Measurements from ENCODE around the gene RAPGEF6.
"Not testable (repeated sequence)": the region's sequence is repeated elsewhere in the genome, so short reads cannot be mapped to it uniquely, and the experiment has no call there.

Gene RAPGEF6

DNA sequence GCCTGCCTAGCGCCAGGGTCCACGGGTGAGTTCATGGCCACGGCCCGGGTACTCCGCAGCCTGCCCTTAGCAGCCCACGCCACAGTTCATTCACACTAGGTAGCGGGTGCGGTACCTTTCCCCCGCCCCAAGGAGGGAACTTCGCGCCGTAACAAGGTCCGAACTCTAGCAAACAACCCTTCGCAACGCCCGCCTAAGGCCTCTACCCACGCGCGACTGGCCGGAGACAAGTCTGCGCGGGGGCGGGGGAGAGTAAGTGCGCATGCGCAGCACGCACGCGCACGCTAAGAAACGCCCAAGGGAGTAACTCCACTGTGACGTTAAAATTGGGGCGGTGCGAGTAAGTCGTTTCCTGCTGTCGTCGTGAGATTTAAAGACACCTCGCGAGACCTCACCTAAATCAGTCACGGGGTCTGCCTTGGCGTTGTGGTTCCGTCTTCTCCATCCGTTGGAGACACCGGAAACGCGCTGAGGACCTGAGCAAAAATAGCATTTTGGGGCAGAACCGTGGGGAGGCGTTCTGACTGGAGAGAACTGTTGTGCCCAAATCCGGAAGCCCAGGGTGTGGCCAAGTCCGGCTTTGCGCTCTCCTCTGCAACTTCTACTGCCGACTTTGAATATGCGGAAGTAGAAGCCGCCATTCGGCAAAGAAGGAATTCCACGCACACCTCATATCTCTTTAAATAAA is at the start of gene RAPGEF6:
Gene RAPGEF6 (minus strand): TSS at position 234 of the 688 bp plus-strand sequence. CDS start 199 bp downstream, at position 35.
- peak; percentile 79 for DNase-seq

DNA sequence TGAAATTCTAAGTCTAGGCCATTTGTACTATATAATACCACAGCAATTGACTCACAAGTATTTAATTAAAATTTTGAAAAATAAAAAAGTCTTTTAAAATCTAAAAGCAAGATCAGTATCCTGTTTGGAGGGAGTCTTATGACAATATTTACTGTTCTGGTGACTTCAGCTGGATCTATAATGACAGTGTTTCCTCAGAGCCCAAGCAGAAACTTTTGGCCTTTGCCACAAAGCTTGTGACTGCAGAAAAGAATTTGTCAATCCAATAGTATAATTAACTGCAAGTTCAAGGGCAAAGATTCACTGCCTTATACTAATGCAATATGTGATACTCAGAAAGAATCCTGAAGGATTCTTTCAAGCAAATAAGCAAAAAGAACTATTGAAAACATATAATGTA is 49.6 kb upstream of the RAPGEF6 start:
- no peak for DNase-seq

- DNase-seq = no peak
These were observed 49.0 kb upstream of the RAPGEF6 start for GRCh38 chr5:131684051-131684450.

DNA sequence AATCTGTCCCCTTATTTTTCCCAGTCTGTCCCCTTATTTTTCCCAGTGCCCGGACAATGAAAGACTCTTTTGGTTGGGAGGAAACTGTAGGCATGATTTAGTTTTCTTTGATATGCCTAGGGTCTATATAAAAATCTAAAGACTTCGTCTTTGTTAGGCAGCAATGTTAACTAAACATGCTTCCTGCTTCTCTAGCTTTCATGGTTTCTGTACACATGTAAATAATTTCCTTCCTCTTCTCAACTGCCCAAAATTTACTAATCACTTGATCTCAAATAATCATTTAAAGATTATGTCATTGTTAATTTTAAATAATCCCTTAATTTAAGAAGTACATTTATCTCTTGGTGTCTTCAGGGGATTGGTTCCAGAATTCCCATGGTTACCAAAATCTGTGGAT is 47.8 kb upstream of the RAPGEF6 start:
- DNase-seq = no peak

- no peak for DNase-seq
These were observed 47.1 kb upstream of the RAPGEF6 start for GRCh38 chr5:131682175-131682574.

- no peak for DNase-seq
These were observed 44.9 kb upstream of the RAPGEF6 start for GRCh38 chr5:131679911-131680310.

- not testable (repeated sequence) for DNase-seq
These were observed 43.2 kb upstream of the RAPGEF6 start for GRCh38 chr5:131678273-131678672.

DNA sequence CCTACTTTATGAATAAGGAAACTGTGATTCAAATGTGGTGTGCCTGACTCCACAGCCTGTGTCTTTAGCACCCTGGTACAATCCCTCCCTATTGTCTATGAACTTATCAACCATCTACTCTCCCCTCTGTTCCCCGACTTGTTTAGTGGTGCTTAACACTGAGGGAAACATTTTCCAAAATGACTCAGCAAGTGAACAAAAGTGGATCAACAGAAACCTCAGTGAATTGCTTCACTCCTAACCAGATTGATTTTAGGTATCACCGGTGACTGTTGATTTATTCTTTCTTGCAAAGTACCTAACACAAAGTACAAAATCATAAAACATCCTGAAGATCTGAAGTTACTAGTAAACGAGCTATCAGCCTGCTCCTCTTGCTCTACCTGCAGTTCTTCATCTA is 42.1 kb upstream of the RAPGEF6 start:
- DNase-seq = no peak

- DNase-seq = no peak
These were observed 37.7 kb upstream of the RAPGEF6 start for GRCh38 chr5:131672776-131673175.

DNA sequence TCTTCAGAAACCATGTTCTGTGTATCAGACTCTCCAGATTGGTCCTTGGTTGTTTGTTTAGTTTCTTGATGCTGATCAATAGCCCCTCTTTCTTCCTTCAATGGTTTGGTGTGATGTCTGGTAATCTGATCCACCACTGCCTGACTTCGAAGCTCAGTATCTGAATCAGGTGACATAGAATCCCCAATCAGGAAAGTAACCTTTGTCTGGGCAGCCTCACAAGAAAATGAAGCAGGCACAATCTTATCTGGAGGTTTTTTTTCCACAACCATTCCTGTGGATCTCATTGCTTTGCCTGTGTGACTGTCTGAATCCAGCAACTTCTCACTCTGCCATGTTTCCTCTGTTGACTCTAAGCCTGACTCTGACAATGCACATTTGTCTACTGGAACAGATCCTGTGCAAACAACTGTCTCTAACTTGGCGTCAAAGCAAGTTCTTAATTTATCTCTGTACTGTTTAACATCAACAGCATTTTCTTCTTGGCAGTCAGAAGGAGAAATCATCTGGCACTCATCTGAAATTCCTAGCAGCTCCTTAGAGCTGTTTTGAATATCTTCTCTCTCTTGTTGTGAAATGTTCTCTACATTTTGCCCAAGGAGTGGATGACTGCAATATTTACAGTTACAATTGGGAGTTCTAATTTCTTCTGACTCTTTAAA is 37.1 kb upstream of the RAPGEF6 start:
- no peak for DNase-seq

- no peak for DNase-seq
These were observed 36.4 kb upstream of the RAPGEF6 start for GRCh38 chr5:131671409-131671808.

DNA sequence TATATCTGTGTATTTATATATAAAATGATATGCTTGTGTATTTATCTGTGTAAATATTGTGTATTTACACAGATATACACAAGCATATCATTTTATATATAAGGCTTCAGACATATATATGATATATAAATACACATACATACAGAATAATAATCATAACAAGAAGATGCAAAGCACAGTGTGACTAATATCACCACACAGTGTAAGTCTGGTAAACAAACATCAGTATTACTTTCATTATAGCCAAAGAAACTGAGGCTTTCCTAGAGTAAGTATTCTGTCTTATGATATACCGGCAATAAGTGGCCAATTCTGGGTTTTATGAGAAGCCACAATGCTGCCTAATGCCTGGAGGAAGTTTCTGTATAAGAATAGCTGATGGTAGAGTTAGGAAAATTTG is 29.9 kb upstream of the RAPGEF6 start:
- DNase-seq = no peak

DNA sequence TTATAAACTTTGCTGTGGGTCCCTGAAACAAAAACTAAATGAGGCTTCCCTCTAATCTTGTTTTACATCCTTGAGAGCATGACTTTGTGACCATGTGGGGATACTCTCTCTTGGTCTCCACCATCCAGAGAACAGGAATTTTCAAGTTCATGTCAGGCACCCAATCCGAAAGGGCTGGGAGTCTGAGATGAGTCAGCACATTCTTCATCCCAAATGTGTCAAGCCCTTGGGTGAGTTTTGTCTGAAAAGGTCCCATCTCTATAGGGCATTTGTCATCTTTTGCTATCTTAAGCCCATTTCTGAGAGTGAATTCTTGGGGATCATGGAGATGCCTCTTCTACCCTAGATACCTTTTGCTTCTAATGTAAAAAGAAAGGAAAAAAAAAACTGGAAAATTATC is 26.9 kb upstream of the RAPGEF6 start:
- no peak for DNase-seq

GRCh38 chr5:131659841-131660240 is 24.8 kb upstream of the RAPGEF6 start:
- no peak for DNase-seq

GRCh38 chr5:131659290-131659689 is 24.3 kb upstream of the RAPGEF6 start:
- DNase-seq = no peak

- no peak for DNase-seq
These were observed 19.7 kb upstream of the RAPGEF6 start for GRCh38 chr5:131654776-131655175.

DNA sequence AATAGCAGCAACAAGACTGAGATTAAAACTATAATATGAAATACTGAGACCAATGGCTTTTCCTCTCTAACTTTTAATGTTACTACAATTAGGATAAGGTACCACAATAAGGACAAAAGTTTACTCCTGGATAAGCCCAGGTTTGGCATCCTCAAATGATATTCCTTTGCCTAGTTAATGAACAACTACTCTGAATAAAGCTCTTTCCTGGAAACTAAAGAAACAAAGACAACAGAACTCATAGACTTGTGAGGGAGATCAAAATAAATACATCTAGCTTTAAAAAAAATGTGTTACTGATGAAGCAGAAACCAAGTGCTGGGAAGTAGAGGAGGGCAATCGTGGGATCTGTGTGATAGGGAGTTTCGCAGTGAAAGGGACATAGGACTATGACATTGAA is 19.3 kb upstream of the RAPGEF6 start:
- DNase-seq = no peak

DNA sequence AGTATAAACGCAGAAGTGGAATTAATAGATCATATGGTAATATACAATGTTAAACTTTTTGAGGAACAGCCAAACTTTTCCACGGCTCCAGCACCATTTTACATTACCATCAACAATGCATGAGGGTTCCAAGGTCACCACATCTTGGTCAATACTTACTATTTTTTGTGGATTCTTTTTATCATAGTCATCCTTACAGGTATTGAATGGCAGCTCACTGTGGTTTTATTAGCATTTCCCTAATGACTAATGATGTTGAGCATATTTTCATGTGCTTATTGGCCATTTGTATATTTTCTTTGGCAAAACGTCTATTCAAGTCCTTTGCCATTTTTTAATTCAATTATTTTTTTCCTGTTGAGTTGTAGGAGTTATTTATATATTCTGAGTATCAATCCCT is 14.1 kb upstream of the RAPGEF6 start:
- no peak for DNase-seq

DNA sequence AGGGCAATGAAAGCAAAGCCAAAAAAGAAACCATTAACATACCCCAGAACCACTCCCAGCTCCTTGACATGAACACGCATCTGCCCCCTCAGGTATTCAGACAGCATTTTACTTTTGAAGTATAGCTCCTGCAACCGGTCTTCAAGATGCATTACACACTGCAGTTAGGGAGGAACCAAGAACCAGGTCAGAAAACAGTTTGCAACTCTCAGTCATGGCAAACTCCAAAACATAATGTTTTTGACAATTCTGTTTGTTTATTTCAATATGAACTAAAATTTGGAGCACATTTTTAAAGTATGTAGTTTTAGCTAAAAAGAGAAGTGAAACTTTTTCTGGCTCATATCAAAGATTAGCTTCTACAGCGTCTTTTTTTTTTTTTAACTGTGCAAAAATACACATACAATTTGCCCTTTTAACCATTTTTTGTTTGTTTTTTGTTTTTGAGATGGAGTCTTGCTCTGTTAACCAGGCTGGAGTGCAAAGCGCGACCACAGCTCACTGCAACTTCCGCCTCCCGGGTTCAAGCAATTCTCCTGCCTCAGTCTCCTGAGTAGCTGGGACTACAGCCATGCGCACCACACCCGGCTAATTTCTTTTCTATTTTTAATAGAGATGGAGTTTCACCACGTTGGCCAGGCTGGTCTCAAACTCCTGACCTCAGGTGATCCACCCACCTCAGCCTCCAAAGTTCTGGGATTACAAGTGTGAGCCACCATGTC is 12.2 kb upstream of the RAPGEF6 start:
- DNase-seq = no peak

- no peak for DNase-seq
These were observed 9.8 kb upstream of the RAPGEF6 start for GRCh38 chr5:131644822-131645221.

GRCh38 chr5:131644370-131644769 is 9.3 kb upstream of the RAPGEF6 start:
- no peak for DNase-seq

GRCh38 chr5:131641494-131641893 is 6.5 kb upstream of the RAPGEF6 start:
- no peak for DNase-seq

DNA sequence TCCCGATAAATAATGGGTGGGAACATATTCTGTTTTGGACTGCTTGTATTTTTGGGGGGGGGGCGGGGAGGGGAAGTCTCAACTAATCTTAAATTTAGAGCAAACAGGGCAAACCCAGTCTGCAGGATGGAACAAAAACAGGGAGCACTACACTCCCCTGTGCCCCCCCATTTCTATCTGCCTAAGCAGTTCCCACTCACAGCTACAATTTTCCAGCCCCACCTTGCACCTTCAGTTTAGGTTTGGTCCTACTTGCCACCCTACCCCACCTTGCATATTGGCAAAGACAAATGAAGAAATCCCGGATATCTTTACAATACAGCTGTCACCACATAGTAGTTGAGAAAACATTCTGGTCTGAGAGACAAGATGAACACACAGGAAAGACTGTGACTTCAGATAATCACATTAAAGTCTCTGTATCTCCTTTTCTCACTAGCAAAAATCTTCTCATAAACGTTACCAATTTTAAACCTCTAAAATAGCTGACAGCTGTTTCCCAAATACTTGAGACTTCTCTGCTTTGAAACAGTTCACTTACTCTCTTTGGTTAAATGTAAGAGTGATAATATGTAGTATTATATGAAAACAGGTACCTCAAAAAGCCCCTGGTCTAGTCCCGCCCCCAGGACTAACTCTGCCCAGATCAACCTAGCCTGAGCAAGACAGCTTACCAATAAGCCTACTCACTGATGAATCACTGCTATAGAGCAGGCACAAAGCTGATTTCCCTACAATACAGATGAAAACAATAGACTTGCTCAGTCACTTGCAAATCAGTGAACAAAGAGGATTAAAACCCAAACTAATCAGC is 5.2 kb upstream of the RAPGEF6 start:
- no peak for DNase-seq

Data from NCI-H2081 treated with DMSO at 0.1 percent for 48 hours (cell line).